ENCODE measurements around the gene NSD1. TPM values are rescaled to one million over a fixed set of nuclear protein-coding genes. Genes with fewer than 3 reads are reported as not detected.

NSD1 gene
- total RNA-seq, 2 experiments from 2014 or later: 87.6 to 93.3 TPM

GRCh38 chr5:177179431-177179830, 45.9 kb downstream of the NSD1 start:
- CTCF ChIA-PET: interaction anchor here (1.2 kb wide), 1 partner anchor 9 kb away, joined by 3 read pairs; no protein-coding TSS in a partner anchor
- H3K4me3 Mint-ChIP-seq: no peak overlapping the region
- H3K9me3 Mint-ChIP-seq: no peaks in the 10 kb centered on the region
- DNase-seq (no peak), ATAC-seq (ENCODE audit: poor library complexity) (no peak)
- H3K4me1 Mint-ChIP-seq (ENCODE audit: low read depth): peaks cover 40% of the 10 kb centered on the region
- H3K27me3 Mint-ChIP-seq: no peaks in the 10 kb centered on the region
- Histone ChIP-seq H3K27ac (ENCODE audit: low read depth in 1 of 2, low read length in 2 of 2) (no peak overlapping the region), H3K36me3 (ENCODE audit: insufficient read depth, low read length) (peaks cover 14% of the 10 kb centered on the region), H3K4me1 (ENCODE audit: insufficient read depth, low read length) (peaks cover 12% of the 10 kb centered on the region), H3K27me3 (ENCODE audit: control insufficient read depth in 1 of 2, insufficient read depth in 2 of 2, low read length in 2 of 2) (no peaks in the 10 kb centered on the region), H3K9me3 (ENCODE audit: control insufficient read depth in 1 of 2, insufficient read depth in 1 of 2, low read length in 2 of 2) (no peaks in the 10 kb centered on the region), H3K4me3 (ENCODE audit: low read length) (no peak overlapping the region)
- TF ChIP-seq CTCF (IDR thresholded peaks at IDR 0.05): no peak
- H3K36me3 Mint-ChIP-seq (ENCODE audit: low read depth): peaks cover 15% of the 10 kb centered on the region
- POLR2A ChIA-PET: interaction anchor here (1.4 kb wide), 1 partner anchor 46 kb away, joined by 5 read pairs; the partner anchor contains the start of gene NSD1
- intact Hi-C loops (cut with DNase I, micrococcal nuclease): no loop called here
- no peak overlapping the region for H3K27ac Mint-ChIP-seq

DNA sequence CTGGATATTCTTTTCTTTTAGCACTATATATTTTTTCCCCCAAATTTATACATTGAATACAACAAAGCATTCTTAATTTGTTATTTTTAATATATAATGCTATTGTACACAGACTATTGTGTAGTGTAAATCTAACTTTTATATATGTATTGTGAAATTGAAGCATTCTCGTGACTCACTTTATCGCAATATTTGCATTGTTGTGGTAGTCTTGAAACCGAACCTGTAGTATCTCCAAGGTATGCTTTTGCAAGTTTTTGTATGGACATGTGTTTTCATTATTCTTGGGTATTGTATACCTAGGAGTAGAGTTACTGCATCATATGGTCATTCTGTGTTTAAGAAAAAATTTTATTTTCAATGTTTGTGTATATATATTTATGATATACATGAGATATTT, 49.6 kb downstream of the NSD1 start:
- intact Hi-C loops (cut with DNase I, micrococcal nuclease): no loop called here

GRCh38 chr5:177183766-177184360, 50.3 kb downstream of the NSD1 start:
- Mint-ChIP-seq H3K36me3 (ENCODE audit: low read depth) (peaks cover 29% of the 10 kb centered on the region), H3K27me3 (no peaks in the 10 kb centered on the region), H3K4me1 (ENCODE audit: low read depth) (peaks cover 51% of the 10 kb centered on the region), H3K4me3 (no peak overlapping the region), H3K27ac (peak overlapping the region; percentile 1), H3K9me3 (no peaks in the 10 kb centered on the region)
- TF ChIP-seq CTCF (IDR thresholded peaks at IDR 0.05): no peak
- DNase-seq (no peak), ATAC-seq (ENCODE audit: poor library complexity) (no peak)
- Histone ChIP-seq H3K27ac (ENCODE audit: low read depth in 1 of 2, low read length in 2 of 2) (no peak overlapping the region), H3K36me3 (ENCODE audit: insufficient read depth, low read length) (peaks cover 19% of the 10 kb centered on the region), H3K9me3 (ENCODE audit: control insufficient read depth in 1 of 2, insufficient read depth in 1 of 2, low read length in 2 of 2) (no peaks in the 10 kb centered on the region), H3K27me3 (ENCODE audit: control insufficient read depth in 1 of 2, insufficient read depth in 2 of 2, low read length in 2 of 2) (no peaks in the 10 kb centered on the region), H3K4me1 (ENCODE audit: insufficient read depth, low read length) (peaks cover 4% of the 10 kb centered on the region), H3K4me3 (ENCODE audit: low read length) (no peak overlapping the region)
- ChIA-PET CTCF (no interaction called here), POLR2A (no interaction called here)
- intact Hi-C loops (cut with DNase I, micrococcal nuclease): no loop called here

More for the DNA sequence above, 49.6 kb downstream of the NSD1 start:
- Mint-ChIP-seq H3K36me3 (ENCODE audit: low read depth) (peaks cover 29% of the 10 kb centered on the region), H3K4me3 (no peak overlapping the region), H3K9me3 (no peaks in the 10 kb centered on the region), H3K27me3 (no peaks in the 10 kb centered on the region), H3K4me1 (ENCODE audit: low read depth) (peaks cover 48% of the 10 kb centered on the region), H3K27ac (no peak overlapping the region)
- ATAC-seq (ENCODE audit: poor library complexity): no peak
- Histone ChIP-seq H3K27me3 (ENCODE audit: control insufficient read depth in 1 of 2, insufficient read depth in 2 of 2, low read length in 2 of 2) (no peaks in the 10 kb centered on the region), H3K36me3 (ENCODE audit: insufficient read depth, low read length) (peaks cover 19% of the 10 kb centered on the region), H3K4me1 (ENCODE audit: insufficient read depth, low read length) (peaks cover 4% of the 10 kb centered on the region), H3K27ac (ENCODE audit: low read depth in 1 of 2, low read length in 2 of 2) (no peak overlapping the region), H3K9me3 (ENCODE audit: control insufficient read depth in 1 of 2, insufficient read depth in 1 of 2, low read length in 2 of 2) (no peaks in the 10 kb centered on the region), H3K4me3 (ENCODE audit: low read length) (no peak overlapping the region)
- no peak for TF ChIP-seq CTCF (IDR thresholded peaks at IDR 0.05)
- no peak for DNase-seq
- POLR2A ChIA-PET: no interaction called here
- CTCF ChIA-PET: no interaction called here

Measured in CD4-positive, alpha-beta T cell (primary cell).